NCI-H82 treated with DMSO at 0.1 percent for 48 hours (cell line): ENCODE measurements around the gene KL.

Experiments
- DNase-seq: peaks from one replicate; lab custom pipeline; 2025; ENCODE audit not compliant: unreplicated experiment; lab: John Stamatoyannopoulos, UW

The KL gene

DNA sequence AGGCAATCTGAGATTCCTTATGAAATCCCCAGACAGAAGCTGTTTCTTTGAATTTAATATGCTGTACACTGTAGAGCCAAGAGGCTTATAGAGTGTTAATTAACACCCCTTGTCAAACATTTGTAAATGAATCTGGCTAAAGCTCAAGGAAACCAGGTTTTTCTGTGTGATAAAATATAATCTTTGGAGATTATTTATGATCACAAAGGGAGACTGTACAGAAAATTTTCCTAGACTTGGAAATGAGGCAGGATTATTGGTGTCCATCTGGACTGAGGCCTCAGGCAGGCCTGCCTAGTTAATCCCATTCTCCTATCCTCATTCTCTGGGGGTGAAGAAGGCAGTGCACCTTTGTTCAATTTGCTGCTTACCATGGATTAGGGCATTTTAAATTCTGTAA, 17.8 kb downstream of the KL start:
- DNase-seq, result peak; percentile 80

DNA sequence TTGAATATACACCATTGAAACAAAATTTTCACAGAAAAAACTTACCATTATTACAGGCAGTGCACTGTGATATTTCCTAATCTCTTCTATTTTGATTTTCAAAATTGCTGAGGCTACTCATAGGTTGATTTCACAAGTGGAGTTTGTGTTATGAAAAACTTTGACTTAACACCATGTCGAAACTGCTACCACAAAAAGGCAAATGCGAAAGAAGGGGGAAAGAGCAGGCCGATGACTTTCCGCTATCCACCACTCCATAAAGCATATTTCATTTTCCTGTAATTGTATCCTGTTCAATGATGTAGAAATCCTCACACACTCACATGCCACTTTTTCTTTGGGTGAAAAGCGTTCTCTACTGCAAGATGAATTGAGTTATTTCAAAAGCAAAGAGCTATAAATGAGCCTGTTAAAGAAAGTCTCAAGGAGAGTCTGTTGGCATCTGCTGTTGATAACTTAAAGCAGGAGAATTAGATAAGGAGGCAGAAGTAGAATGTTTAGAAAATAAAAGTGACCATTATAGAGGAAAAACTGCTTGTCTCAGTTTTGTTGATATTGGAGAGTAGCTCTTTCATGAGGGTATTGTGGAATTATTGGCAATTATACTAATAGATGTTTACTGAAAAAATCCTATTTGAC, 18.8 kb downstream of the KL start:
- no peak for DNase-seq

DNA sequence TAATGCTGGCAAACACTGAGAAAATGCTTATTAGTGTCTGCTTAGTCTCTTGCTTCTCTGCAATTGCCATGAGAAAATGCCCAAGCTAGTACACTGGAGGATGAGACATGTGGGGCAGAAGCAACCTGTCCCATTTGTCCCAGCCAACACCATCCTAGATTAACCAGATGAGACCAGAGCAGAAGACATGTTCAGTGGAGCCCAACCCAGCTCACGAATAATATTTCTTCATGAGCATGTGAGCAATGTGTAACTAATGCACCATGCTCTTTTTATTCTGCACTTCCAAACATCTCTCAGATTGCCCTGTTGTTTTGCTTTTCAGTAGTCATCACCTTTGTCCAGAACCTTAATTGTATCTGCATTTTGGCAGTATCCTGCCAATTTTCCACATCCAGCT, 21.4 kb downstream of the KL start:
- DNase-seq, result no peak

DNA sequence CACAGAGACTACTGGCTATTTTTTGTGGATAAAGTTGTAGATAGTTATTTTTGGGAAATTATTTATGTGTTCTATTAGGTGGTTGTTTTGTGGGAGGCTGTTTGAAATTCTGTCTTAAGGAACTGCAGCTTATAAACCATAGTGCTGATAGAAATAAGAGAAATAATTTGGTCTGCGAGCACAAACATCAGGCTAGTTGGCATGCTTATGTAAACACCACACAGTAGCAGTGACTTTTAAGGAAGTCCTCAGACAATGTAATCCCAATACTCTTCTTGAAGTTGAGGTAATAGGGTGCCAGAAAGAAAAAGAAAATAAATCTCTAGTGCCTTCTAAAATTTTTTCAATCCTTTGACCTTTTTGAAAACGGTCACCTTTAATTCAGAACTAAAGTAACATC, 23.9 kb downstream of the KL start:
- no peak for DNase-seq

DNA sequence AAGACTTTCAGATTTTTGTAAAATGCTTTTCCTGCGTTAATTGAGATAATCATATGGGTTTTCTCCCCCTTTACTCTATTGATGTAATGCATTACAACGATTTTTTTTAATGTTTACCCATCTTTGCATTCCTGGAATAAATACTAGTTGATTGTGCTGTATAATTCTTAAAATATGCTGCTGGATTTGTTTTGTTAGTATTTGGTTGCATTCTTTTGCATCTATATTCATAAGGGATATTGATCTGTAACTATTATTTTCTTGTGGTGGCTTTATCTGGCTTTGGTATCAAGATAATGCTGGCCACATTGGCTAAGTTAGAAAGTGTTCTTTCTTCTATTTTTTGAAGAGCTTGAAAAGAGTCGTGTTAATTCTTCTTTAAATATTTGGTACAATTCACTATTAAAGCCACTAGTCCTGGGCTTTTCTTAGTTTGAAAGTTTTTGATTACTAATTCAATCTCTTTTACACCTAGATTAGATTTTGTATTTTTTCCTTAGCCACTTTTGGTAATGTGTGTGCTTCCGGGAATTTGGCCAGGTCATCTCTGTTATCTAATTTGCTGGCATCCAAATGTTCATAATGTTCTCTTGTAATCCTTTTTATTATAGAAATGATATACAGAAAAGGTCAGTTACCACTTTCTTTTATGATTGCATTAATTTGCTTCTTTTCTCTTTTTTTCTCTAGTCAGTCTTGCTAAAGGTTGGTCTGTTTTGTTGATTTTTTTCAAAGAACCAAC, 29.8 kb downstream of the KL start:
- no peak for DNase-seq

DNA sequence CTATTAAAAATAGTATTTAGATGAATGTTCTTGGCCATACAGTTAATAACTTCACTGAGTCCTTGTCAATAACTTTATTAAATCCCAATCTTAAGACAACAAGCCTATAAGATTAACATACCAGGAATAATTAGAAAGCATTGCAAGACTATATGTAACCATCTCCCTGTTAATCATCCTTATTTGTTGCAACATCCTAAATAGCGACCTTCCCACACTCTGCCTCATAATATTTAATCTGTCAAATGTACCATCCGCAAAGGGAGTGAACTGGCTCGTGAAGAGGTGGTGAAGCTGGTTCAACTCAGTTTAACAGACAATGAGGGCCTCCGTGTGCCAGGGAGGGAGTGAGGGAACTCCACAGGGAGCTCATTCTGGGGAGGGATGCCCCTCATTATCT, 33.9 kb downstream of the KL start:
- DNase-seq, result no peak

DNA sequence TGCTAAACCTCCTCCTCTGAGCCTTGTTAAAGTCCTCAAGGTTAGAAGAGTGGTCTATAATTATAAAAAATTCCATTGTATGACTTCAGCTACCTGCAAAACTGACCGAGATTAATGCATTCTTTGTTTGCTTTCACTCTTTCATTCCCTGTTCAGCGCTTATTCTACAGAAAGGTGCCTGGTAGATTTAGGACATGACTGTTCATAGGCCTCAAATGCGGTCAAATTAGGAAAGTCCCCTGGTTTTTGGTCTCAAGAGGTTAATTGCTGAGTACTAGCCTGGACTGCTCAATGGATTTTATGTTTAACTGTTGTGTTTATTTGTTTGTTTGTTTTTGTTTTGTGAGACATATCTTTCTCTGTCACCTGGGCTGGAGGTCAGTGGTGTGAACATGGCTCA, 35.4 kb downstream of the KL start:
- DNase-seq, result no peak

DNA sequence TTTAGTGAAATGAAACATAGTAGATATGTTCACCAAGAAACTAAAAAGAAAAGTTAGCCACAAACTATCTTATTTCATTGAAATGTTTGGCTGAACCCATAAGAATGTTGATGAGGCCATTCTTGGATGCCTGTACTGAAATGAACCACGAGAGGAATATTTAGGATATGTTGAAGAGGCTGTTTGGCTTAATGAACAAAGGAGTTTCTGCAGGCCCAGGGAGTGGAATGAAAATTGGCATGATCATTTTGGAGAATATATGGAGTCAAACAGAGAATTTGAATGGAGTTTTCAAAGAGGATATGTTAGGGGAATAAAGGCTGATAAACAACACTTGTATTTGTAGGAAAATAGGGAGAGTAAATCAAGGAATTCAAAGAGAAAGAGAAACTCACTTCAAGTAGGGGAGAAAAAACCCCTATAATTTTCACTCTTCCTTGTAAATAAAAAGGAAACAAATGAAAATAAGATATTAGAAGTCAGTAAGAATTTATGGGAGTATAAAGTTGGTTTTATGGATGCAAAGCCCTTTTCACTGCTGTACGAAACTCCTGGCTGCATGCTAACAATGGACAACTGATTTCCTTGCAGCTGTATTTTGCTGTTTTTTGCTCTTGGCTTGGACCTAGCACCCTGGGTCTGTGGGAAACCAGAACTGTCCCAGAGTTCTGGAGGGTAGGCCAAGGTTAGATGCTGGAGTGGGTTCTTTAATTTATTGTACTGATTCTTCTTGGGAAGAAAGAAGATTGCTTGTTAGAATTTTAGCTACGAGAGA, 36.5 kb downstream of the KL start:
- DNase-seq, result no peak

DNA sequence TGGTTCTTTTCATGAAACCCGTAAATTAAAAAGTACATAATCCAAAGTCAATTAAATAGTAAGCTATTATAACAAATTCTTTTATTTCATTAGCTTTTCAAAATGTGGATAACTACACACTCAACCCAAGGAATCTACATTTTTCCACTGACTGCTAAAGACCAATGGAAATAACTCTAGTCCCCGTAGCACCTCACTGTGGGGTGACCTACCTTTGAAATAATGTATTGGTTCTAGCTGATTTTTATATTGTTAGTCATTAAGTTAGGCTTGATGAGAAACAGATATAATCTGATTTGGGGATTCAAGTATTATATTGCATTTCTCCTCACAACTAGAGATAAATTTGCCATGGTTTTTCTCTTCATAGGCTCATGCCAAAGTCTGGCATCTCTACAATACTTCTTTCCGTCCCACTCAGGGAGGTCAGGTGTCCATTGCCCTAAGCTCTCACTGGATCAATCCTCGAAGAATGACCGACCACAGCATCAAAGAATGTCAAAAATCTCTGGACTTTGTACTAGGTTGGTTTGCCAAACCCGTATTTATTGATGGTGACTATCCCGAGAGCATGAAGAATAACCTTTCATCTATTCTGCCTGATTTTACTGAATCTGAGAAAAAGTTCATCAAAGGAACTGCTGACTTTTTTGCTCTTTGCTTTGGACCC, 37.3 kb downstream of the KL start:
- no peak for DNase-seq

DNA sequence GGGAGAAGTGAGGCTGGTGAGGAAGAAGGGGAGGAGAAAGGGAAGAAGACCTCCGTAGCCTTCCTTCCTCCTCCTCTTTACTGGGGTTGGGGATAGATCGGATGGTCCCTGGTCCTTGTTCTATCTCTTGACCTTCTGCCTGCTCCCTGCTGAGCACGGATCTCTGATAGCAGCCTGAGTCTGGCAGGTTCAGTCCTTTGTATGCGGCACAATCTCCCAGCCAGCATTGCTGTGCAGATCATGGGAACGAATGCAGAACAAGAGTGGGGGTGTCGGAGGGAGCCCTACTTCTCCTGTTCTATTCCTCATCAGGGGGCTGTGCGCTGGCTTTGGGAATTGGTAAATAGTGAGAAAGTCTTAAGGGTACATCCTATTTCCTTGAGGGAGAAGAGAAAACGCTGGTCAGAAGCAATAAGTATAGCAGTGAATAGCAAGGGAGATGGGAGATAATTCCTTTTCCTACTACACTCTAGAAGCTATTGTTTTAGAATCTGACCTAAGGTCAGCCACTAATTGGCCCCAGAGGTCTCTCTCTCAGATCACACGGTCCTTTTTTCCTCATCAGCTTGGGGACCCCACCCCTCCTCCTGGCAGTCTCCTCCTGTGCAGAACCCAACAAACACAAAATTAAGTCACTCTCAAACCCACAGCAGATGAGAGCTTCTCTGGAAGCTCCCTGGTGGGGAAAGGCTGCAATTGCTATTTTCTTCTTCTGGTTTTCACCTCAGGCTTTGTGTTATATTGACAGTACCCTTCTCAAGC, 41.0 kb downstream of the KL start:
- peak; percentile 3 for DNase-seq

DNA sequence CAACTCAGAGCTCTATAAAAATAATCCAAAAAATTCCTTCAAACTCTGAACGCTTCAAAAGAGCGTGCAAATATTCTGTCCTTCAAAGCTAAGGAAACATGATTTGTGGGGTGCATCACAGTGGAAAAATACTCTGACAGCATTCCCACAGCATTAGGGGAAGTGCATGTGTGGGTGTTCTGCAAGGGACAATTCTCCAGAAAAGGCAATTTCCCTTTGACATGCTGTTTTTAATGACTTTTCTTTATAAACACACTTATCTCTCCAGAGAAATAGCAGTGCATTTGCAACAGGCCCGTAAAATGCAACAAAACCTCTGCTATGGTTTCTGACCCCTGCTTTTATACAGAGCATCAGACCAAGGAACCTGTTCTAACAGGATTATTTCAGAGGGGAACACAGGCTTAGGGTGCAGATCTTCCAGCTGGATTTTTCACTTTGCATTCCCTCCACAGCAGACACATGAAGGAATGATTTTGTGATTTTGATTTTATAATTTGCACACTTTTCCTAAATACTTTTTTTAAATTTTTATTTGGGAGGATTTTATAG, 42.6 kb downstream of the KL start:
- peak; percentile 8 for DNase-seq

DNA sequence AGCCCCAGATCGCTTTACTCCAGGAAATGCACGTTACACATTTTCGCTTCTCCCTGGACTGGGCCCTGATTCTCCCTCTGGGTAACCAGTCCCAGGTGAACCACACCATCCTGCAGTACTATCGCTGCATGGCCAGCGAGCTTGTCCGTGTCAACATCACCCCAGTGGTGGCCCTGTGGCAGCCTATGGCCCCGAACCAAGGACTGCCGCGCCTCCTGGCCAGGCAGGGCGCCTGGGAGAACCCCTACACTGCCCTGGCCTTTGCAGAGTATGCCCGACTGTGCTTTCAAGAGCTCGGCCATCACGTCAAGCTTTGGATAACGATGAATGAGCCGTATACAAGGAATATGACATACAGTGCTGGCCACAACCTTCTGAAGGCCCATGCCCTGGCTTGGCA, 44.6 kb downstream of the KL start:
- DNase-seq, result no peak

DNA sequence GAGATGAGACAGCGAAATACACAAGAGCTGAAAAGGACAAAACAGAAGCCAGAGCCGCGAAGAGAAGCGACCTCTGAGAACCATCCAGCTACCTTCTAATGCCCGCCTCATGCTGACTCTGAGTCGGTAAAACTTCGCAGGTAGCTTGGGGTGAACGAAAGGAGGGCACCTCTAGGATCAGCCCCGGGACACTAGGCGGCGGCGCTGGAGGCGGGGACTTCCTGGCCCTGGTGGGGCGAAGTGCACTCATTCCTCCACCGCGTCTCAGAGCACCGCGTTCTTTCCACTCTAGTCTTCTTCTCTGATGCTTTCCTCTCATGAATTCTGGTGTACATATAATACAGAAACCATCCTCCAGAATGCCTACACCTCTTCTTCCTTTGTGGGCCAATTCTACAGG, 50.1 kb downstream of the KL start:
- no peak for DNase-seq

DNA sequence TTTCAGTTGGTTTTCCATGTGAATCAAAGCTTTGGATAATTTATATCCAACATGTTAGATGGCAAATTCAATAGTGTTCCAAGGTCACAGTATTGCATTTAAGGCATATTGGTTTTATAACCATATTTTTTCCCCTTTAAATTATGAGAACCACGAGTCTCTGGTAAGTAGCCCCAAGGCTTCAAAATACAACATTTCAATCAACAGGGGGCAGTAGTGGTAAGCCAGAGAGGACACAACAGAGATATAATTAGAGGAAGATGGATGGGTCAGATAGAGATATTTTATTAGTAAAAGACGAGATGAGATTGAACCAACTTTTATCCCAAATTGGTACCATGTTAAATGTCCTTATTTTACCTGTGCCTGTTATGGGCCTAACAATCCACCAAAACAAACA, 53.1 kb downstream of the KL start:
- no peak for DNase-seq

DNA sequence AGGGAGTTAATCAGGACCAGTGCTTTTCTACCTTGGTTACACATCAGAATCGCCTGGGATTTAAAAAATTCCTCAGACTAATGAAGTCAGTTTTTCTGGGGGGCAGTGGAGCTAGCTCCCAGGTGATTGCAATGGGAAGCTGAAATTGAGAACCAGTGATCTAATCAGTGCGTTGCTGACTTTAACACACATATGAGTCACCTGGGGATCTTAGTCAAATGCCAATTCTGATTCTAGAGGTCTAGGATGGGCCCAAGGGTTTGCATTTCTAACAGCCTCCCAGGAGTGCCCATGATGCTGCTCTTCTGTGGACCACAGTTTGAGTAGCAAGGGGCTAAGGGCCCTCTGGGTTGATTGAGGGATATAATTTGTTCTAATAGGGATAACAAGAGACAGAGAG, 54.5 kb downstream of the KL start:
- DNase-seq, result no peak

DNA sequence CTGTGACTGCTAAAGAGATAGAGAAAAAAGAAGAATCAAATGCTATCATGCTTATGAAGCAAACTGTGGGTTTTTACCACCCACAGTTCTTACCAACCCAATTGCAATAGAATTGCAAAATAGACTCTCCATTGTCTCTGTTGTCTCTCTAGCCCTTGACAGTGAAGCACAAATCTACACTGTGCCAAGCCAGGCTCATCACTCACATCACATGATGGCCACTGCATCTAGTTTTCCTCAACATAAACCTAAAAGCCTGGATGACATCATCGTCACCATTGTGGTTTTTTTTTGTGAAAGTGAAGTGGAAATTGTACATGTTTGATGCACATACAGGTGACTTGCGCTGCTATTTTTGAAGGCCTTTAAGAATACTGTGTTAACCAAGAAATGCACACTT, 56.1 kb downstream of the KL start:
- DNase-seq, result no peak

DNA sequence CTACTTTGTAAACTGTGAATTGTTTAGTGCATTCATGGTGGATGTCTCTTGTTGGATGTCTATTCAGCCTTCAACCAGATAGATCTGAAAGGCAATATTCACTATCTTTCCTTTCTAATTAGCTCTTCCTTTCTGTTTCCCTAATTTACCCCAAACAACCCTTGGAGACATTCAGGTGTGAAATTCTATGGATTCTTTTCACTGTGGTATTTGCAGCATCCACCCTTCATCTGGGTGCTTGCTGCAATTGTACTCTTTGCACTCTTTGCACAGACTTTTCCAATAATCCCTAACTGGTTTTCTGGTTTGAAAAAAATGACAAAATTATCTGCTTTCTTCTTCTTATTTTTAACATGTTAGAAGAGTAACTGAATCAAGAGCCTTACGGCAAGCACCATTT, 56.5 kb downstream of the KL start:
- DNase-seq, result no peak

DNA sequence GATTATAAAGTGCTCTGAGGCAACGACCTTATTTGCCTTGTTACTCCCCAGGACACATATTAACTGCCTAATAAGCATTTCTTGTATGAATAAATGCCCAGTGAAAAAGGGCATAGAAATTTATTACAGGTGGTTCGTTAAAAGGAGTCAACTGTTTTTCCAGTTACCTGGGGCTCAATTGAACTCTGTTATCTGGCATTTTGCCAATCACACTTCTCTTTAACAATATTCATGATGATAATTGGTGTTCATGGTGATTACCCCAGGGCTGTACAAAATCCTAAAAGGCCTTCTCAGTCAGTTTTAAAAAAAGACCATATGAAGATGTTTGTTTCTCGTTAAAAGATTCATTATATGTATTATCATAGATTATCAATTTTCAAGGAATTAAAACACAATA, 57.1 kb downstream of the KL start:
- DNase-seq, result no peak

DNA sequence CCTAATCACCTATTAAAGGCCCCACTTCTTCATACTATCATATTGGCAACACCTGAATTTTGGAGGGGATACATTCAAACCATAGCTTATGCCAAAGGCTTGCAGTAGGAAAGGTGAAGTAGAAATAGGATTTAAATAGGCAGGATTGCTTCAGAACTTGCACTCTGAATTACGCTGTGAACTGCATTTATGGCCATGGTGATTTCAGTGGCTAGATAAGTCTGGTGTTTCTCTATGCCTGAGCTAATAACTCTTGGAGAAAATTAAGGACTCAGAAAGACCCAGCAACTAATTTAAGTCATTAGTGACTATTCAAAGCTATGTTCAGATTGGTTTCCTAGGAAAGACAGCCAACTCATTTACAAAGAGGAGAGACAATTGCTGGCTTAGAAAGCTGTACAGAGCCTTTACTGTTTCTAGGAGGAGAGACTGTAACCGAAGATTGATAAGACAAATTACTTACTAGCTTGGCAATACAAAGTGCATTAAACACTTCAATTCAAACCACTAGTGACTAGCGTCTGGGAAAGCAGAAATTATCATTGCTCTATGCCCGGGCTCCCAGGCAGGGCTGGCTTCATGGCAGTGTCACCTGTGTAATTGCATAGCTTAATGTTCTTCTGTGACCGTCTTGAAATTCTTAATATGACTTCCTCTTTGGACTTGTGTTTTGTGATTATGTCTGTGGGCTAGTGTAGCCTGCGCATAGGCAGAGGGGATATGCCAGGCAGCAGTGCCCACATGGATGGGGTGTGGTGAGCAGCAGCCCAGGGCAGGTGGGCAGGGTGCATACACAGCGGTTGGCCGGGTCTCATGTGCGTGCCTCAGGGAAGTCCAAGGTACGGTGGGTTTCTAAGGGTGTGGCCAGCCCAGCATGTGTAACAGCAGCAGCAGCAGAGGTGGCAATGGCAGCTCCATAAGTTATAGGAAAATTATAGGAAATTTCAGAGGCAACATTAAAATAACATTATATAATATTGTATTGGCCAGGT, 60.1 kb downstream of the KL start:
- no peak for DNase-seq

DNA sequence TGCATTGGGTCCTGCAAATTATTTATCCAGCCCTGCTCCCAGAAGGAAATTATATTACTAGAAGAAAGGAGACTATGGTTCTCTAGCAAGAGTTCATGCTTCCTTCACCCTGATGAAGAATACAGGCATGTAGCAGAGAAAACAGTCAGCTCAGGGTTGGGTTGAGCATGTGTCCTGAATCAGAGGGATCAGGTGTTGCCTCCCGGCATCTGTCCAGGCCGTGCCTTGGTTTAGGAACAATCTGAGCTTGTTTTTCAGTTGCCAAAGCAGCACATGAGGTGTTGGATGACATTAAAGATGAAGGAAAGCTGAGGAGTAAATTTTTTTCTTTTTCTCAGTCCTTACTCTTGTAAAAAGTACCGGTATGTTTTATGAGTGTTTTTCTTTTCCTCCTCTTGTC, 62.0 kb downstream of the KL start:
- no peak for DNase-seq
